C4-2B (cell line): ENCODE results near the gene RAB22A.
A peak's percentile ranks its signal among the peaks of the same experiment; 100 is the strongest.

Experiments used
- H3K27ac ChIP-seq: fragments of 450-650 bp; 2 replicates; pipeline ENCODE4 v1.5.1; 2017
- CTCF ChIP-seq: fragments of 450-650 bp; conservative IDR thresholded peaks from 2 replicates; pipeline ENCODE4 v1.5.1; 2017; ENCODE audit warnings: mild to moderate bottlenecking
- ZFX ChIP-seq: fragments of 450-650 bp; IDR thresholded peaks from 2 replicates; pipeline ENCODE4 v1.6.1; 2017

The RAB22A gene

GRCh38 chr20:58389324-58389967 is 79.9 kb downstream of the RAB22A start:
- H3K27ac ChIP-seq = peak overlapping the region; percentile 98
- TF ChIP-seq ZFX (peak; percentile 93), CTCF (no peak)

GRCh38 chr20:58389968-58390658 is 80.6 kb downstream of the RAB22A start:
- H3K27ac ChIP-seq = peak overlapping the region; percentile 98
- no peak for TF ChIP-seq CTCF
- no peak for TF ChIP-seq ZFX

- TF ChIP-seq ZFX (no peak), CTCF (no peak)
Measured at GRCh38 chr20:58390659-58391035, 81.1 kb downstream of the RAB22A start.

DNA sequence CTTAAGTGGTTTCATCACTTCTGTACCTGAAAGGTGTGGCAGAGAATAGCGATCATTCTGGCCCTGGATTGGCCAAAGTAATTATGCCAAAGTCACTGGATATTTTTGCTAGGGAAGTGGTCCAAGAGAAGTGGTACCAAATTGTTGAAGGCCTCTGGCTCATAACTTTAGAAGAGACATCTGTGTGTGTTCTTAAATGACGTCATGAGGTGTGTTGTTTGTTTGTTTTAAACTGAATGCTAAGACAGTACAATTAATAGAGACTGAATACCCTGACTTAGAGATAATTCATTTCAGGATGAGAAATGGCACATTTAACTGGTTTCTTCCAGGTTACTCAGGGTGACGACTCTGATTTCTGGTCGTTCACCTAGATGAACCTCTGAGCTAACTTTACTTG is 82.8 kb downstream of the RAB22A start:
- TF ChIP-seq CTCF (no peak), ZFX (no peak)
- no peak overlapping the region for H3K27ac ChIP-seq

More at GRCh38 chr20:58390659-58391035, 81.1 kb downstream of the RAB22A start:
- no peak overlapping the region for H3K27ac ChIP-seq

GRCh38 chr20:58393299-58393698 is 83.8 kb downstream of the RAB22A start:
- TF ChIP-seq ZFX (no peak), CTCF (no peak)
- no peak overlapping the region for H3K27ac ChIP-seq

- no peak overlapping the region for H3K27ac ChIP-seq
- TF ChIP-seq CTCF (no peak), ZFX (no peak)
Measured at GRCh38 chr20:58394801-58395200, 85.3 kb downstream of the RAB22A start.

DNA sequence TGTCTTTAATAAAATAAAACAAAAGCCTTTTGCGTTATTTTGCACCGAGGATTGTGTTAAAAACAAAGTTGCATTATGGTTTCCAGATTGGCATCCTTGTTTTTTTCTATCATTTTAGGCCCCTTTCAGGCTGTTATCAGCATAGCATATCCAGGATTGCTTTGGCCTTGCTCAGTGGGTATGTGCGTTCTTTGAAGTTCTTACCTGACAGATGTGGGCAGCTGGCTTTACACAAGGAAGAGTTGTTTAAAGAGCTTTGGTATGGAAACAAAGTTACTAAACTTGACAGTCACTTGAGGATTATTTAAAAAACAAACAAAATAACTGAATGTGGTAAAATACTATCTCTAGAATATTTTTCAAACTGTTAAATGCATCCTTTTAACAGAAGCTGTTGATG is 86.1 kb downstream of the RAB22A start:
- TF ChIP-seq ZFX (no peak), CTCF (no peak)
- no peak overlapping the region for H3K27ac ChIP-seq
